Skeletal muscle satellite cell (primary cell): ENCODE results near the gene UBL7.
"Not testable (repeated sequence)": the region's sequence is repeated elsewhere in the genome, so short reads cannot be mapped to it uniquely, and the experiment has no call there.

ENCODE experiments used
- H3K27me3 ChIP-seq: 2 replicates; pipeline ENCODE4 v1.7.0; 2013; ENCODE audit warnings: low read length; ENCODE audit not compliant: control insufficient read depth, insufficient read depth
- H3K36me3 ChIP-seq: 2 replicates; pipeline ENCODE4 v1.7.0; 2013; ENCODE audit warnings: mild to moderate bottlenecking, control low read depth, low read length; ENCODE audit not compliant: insufficient read depth
- H3K4me1 ChIP-seq: 2 replicates; pipeline ENCODE4 v1.7.0; 2013; ENCODE audit warnings: low read length; ENCODE audit not compliant: control insufficient read depth, insufficient read depth
- H3K4me2 ChIP-seq: 2 replicates; pipeline ENCODE4 v1.7.0; 2013; ENCODE audit warnings: mild to moderate bottlenecking, low read length
- H3K4me3 ChIP-seq: 2 replicates; pipeline ENCODE4 v1.7.0; 2013; ENCODE audit warnings: low read length
- H3K9ac ChIP-seq: 2 replicates; pipeline ENCODE4 v1.7.0; 2013; ENCODE audit warnings: mild to moderate bottlenecking, low read depth, low read length, moderate library complexity
- H3K9me3 ChIP-seq: replicated peaks from 2 replicates; pipeline ENCODE4 v1.7.0; 2013; ENCODE audit warnings: mild to moderate bottlenecking, control low read depth, low read length

The UBL7 gene

DNA sequence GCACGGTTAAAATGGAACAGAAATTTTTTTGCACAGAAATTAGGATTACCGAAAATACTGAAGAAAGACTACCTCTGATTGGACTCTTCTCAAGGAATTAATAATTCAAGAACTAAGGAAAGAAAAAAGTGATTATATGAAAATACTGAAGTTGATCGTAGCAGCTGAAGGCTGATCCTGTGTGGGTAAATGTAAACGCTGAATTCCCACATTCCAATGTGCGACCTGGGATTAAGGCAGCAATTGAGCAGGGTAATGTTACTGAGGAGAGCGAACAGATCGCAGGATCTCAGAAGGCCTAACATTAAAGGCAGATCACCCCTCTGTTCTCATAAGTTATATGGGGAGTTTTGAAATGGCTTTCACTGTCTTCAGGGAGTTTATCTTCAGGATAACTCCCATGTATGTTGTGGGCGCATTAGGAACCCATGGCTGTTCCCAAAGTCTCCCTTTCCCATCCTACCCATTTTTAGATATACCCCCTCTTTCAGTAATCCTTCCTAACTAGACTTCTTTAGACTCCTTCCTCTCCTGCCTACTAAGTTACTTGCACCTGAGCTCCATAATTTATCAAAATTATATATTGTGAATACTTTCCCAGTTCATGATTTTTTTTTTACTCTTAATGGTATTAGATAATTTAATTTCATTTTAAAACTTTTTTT is 1.0 kb upstream of the UBL7 start:
- Histone ChIP-seq H3K36me3 (no peaks in the 10 kb centered on the region), H3K9me3 (no peaks in the 10 kb centered on the region), H3K27me3 (no peaks in the 10 kb centered on the region), H3K4me2 (peak overlapping the region; percentile 97), H3K4me1 (peaks cover 18% of the 10 kb centered on the region), H3K9ac (peak overlapping the region; percentile 88), H3K4me3 (peak overlapping the region; percentile 82)

DNA sequence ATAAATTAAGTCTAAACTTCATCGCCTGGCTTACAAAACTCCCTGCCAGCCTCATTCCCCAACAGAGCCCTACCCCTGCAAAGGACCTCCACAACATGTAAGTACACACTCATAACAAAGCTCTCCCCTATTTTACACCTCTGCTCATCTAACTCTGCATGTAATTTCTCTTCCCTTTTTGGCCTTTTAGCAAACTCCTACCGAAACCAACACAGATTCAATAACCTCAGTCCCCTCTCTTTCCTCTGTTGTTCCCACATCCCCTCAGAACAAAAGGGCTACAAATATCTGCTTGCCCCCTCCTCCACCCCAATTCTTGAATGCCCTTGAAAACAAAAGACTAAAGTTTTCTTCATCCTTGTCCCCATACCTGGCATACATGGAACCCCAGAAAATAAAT is 662 bp downstream of the UBL7 start:
- Histone ChIP-seq H3K36me3 (peaks cover 3% of the 10 kb centered on the region), H3K9ac (peak overlapping the region; percentile 88), H3K4me1 (peaks cover 18% of the 10 kb centered on the region), H3K4me2 (peak overlapping the region; percentile 97), H3K4me3 (peak overlapping the region; percentile 82), H3K9me3 (no peaks in the 10 kb centered on the region), H3K27me3 (no peaks in the 10 kb centered on the region)

DNA sequence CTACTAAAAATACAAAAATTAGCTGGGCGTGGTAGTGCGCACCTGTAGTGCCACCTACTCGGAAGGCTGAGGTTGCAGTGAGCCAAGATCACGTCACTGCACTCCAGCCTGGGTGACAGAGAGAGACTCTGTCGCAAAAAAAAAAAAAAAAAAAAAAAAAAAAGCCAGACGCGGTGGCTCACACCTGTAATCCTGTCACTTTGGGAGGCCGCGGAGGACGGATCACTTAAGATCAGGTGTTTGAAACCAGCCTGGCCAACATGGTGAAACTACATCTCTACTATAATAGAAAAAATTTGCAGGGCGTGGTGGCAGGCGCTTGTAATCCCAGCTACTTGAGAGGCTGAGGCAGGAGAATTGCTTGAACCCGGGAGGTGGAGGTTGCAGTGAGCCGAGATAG is 1.2 kb downstream of the UBL7 start:
- peak overlapping the region; percentile 97 for H3K4me2 ChIP-seq
- not testable (repeated sequence) for H3K9ac ChIP-seq, H3K4me3 ChIP-seq, H3K9me3 ChIP-seq, H3K36me3 ChIP-seq, H3K27me3 ChIP-seq
- H3K4me1 ChIP-seq: peaks cover 16% of the 10 kb centered on the region

DNA sequence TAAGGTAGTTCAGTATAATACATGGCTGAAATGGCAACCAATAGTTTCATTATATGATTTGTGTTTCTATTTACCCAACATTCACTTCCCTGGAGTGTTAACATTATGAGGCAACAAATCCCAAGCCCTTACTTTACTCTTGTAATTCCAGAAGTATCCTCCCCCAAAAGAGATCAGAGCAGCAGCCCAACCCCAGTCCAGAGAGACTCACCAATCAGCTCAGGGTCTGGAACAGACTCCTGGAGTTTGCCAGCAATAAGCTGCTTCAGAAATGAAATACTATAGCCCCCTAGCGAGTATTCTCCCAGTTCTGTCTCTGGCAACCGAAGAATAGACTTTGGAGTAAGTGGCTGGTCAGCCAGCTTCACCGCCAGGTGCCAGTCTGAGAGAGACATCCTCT is 2.5 kb downstream of the UBL7 start:
- no peaks in the 10 kb centered on the region for H3K9me3 ChIP-seq
- peaks cover 10% of the 10 kb centered on the region for H3K36me3 ChIP-seq
- no peak overlapping the region for H3K4me3 ChIP-seq
- H3K9ac ChIP-seq: no peak overlapping the region
- H3K27me3 ChIP-seq: no peaks in the 10 kb centered on the region
- no peak overlapping the region for H3K4me2 ChIP-seq
- H3K4me1 ChIP-seq: peaks cover 14% of the 10 kb centered on the region

DNA sequence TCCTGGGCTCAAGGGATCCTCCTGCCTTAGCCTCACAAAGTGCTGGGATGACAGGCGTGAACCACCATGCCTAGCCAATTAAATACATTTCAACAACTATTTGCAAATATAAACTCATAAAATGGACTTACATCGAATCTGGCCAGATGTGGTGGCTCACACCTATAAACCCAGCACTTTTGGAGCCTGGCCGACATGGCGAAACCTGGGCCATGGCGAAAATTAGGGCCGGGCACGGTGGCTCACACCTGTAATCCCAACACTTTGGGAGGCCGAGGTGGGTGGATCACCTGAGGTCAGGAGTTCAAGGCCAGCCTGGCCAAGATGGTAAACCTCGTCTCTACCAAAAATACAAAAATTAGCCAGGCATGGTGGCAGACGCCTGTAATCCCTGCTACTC is 3.9 kb downstream of the UBL7 start:
- not testable (repeated sequence) for H3K9me3 ChIP-seq, H3K4me3 ChIP-seq, H3K27me3 ChIP-seq, H3K9ac ChIP-seq, H3K4me2 ChIP-seq
- Histone ChIP-seq H3K36me3 (peaks cover 19% of the 10 kb centered on the region), H3K4me1 (peaks cover 12% of the 10 kb centered on the region)

DNA sequence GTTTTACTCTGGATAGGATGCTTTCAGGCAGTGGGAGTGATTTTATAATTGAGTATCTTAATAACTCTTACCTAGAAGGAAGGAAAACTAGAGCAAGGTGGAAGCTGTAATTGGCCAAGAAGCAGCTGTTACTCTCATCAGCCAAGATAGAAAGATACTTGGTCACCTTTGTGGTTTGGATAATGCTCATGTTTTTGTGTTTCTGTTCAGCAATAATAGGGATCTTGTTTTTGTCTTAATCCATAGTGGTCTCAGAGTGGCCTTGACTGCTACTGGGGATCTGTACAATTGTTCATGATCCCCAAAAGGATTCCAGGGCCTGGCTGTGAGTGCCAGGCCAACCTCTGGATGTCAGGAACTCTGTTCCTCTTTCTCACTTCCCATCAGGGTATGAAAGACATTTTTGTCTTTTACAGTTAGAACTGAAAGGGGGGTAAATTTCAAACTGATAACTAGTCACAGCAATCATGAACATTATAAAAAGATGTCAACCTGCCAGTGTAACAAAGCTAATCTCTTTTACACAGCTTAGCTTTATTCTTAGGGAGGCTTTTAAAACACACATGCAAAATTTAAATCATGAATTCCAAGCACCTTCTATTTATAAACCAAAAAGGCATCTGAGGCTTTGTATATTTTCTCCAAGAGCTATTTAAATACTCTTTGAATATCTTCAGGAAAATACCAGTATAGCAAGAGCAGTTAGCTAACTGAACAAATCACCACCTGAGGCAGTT is 6.0 kb downstream of the UBL7 start:
- H3K4me3 ChIP-seq: no peak overlapping the region
- peaks cover 3% of the 10 kb centered on the region for H3K4me1 ChIP-seq
- no peaks in the 10 kb centered on the region for H3K9me3 ChIP-seq
- no peak overlapping the region for H3K4me2 ChIP-seq
- H3K36me3 ChIP-seq: peaks cover 34% of the 10 kb centered on the region
- no peaks in the 10 kb centered on the region for H3K27me3 ChIP-seq
- no peak overlapping the region for H3K9ac ChIP-seq

DNA sequence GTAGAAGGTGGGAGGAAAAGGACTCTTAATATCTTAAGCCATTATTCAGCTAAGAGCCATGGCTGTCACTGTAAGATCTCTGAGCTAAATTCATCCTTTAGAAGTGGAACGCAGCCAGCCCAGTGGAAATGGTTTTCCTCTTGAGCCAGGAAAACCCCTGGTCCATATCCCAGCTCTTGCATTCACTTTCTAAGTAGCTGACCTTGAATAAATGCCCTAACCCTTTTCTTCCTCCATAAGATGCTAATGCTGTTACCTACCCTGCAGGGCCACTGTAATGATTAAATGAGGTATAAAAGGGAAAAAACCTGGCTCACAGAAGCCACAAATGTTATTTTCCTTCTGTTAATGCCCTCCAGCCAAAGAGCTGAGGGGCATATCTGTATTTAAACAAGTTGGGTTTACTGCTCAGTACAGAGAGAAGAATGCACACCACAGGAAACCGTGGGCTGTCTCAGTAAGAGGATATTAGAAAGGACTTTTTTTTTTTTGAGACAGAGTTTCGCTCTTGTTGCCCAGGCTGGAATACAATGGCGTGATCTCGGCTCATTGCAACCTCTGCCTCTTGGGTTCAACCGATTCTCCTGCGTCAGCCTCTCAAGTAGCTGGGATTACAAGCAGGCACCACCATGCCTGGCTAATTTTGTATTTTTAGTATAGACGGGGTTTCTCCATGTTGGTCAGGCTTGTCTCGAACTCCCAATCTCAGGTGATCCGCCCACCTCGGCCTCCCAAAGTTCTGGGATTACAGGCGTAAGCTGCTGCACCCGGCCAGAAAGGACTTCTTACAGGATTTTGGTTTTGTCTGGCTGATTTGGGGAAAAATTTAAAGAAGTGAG is 6.8 kb downstream of the UBL7 start:
- Histone ChIP-seq H3K27me3 (no peaks in the 10 kb centered on the region), H3K9ac (no peak overlapping the region), H3K9me3 (no peaks in the 10 kb centered on the region), H3K36me3 (peaks cover 39% of the 10 kb centered on the region), H3K4me2 (no peak overlapping the region), H3K4me1 (peaks cover 3% of the 10 kb centered on the region), H3K4me3 (no peak overlapping the region)

DNA sequence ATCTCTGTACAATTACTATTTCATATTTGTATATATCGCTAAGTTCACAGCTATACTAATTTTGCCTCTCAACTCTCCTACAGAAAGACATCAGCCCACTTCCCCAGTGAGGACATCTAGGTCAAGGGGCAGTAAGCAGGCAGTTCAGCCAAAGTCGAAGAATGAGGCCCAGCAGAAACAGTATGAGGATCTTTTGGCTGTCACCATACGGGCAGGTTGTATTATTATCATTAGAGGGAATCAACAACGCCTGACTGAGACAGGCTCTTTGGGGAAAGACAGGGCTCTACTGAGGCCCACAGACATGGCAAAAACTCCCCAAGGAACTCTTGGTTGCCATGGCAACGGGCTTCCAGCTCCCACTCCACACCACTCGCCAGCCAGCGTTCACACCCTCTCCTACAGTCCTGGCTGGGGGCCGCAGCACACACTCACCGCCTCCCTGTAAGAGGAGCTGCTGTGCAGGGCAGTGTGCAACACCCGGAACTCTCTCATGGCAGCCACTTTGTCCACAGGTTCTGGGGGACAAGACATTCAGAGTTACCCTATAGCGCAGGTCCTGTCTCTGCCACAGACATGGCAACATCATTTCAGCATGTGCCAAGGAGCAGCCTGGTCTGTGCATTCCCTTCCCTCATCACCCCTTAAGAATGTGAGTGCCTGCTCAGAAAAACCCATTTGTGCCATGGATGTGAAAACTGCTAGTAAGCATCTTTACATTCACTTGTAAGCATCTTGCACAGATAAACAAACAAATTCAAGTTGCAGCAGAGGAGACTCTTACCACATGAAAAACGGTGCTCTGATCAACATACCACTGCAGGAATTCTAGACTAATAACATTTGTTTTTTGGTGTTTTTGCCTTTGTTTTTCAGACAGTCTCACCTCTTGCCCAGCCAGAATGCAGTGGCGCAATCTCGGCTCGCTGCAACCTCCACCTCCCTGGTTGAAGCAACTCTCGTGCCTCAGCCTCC is 8.8 kb downstream of the UBL7 start:
- Histone ChIP-seq H3K4me2 (no peak overlapping the region), H3K27me3 (no peaks in the 10 kb centered on the region), H3K9ac (no peak overlapping the region), H3K36me3 (peaks cover 56% of the 10 kb centered on the region), H3K9me3 (no peaks in the 10 kb centered on the region), H3K4me1 (peaks cover 3% of the 10 kb centered on the region), H3K4me3 (no peak overlapping the region)

DNA sequence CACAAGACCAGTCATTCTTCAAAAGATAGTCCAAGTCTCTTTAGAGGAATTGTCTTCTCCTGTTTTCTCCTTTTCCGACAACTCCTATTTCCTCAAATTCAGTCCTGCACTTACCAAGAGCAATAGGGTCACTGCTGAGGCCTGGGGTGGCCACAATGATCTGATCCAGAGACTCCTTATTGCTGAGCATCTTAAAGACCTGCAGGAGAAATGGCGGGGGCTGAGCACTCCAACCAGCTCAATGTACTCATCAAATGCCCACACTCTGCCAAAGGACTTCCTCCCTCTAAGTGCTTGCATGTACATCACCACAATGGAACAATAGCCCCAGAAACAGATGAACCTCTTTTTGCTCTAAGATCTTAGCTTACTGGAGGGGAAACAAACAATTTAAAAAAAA is 9.6 kb downstream of the UBL7 start:
- no peak overlapping the region for H3K9ac ChIP-seq
- H3K4me2 ChIP-seq: no peak overlapping the region
- no peaks in the 10 kb centered on the region for H3K27me3 ChIP-seq
- peaks cover 59% of the 10 kb centered on the region for H3K36me3 ChIP-seq
- H3K9me3 ChIP-seq: no peaks in the 10 kb centered on the region
- no peak overlapping the region for H3K4me3 ChIP-seq
- H3K4me1 ChIP-seq: peaks cover 3% of the 10 kb centered on the region

DNA sequence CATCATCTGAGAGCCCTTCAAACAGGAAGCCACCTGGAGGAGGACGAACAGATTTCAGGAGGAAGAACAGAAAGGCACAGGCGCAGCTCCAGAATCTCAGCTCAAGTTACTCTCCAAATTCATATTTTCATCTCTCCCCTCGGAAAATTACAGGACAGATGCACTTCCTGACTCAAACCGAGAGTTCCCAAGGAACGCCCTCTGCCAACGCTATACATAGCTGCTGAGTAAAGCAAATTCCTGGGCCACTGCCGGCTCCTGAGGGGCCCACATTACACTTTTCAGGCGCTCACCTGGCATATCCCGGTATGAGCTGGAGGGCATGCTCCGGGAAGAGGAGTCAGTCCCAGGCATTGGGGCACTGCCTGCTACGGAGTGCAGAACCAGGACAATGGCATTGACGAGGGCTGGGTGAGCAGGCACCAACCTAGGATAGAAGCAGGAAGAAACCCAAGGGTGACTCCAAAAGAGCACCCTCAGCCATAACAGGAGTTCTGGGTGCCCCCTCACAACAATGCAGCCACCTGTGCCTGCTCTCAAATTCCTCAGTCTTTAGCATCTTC is 11.2 kb downstream of the UBL7 start:
- H3K9me3 ChIP-seq: no peaks in the 10 kb centered on the region
- H3K4me1 ChIP-seq: peaks cover 3% of the 10 kb centered on the region
- no peak overlapping the region for H3K4me2 ChIP-seq
- H3K36me3 ChIP-seq: peaks cover 63% of the 10 kb centered on the region
- H3K27me3 ChIP-seq: no peaks in the 10 kb centered on the region
- no peak overlapping the region for H3K9ac ChIP-seq
- H3K4me3 ChIP-seq: no peak overlapping the region
